ENCODE results near the gene PTPRG.

PTPRG gene

DNA sequence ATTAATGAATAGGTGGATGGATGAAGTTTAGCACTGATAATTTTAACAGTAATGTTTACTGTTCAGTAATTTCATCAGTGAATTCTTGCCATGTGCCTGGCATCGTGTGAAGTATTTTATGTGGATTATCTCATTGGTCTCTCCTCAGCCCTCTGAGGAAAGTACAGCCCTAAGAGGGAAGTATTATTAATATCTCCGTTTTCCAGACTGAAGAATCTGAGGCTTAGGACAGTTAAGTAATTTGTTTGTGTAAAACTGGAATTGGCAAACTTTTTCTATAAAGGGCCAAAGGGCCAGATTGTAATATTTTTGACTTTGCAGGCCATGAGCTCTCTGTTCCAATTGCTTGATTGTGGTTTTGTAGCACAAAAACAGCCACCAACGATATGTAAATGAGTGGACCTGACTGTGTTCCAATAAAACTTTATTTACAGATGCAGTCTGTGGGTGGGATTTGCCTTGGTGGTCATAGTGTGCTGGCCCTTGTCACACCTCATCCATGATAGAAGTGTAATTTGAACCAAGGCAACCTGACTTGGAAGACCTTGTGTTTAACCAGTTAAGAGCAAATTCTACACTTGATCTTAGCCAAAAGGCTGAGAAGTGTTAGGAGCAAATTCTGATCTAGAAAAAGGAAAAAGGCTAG lies 556.7 kb downstream of the PTPRG start:
- Histone ChIP-seq H3K27me3 (ENCODE audit: control insufficient read depth, insufficient read depth, low read length) (no peaks in the 10 kb centered on the region), H3K9ac (ENCODE audit: low read length) (no peak overlapping the region), H3K36me3 (ENCODE audit: control insufficient read depth, insufficient read depth, low read length) (no peaks in the 10 kb centered on the region), H3K9me3 (ENCODE audit: control insufficient read depth, low read length) (no peaks in the 10 kb centered on the region), H3K4me1 (ENCODE audit: control insufficient read depth, insufficient read depth, low read length) (no peaks in the 10 kb centered on the region), H3K4me3 (ENCODE audit: low read length) (no peak overlapping the region)

DNA sequence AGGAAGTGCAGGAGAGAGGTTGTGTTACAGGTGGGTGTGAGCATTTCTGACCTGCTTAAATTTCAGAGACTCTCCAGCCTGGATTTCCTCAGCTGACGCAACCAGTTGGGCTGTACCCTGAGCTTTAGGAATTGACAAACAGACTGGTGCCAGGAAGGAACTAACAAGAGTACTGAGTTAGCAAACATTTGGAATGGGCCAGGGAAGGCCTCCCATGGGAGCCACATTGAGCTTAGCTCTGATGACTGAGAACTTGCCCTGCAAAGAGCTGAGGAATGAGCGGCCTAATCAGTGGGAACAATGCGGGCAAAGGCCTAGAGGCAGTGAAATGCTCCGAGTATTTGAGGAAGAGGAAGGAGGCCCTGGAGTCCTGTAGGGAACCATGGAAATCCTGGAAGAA lies 557.8 kb downstream of the PTPRG start:
- no peaks in the 10 kb centered on the region for H3K36me3 ChIP-seq (ENCODE audit: control insufficient read depth, insufficient read depth, low read length)
- no peaks in the 10 kb centered on the region for H3K4me1 ChIP-seq (ENCODE audit: control insufficient read depth, insufficient read depth, low read length)
- H3K27me3 ChIP-seq (ENCODE audit: control insufficient read depth, insufficient read depth, low read length): no peaks in the 10 kb centered on the region
- no peak overlapping the region for H3K9ac ChIP-seq (ENCODE audit: low read length)
- no peaks in the 10 kb centered on the region for H3K9me3 ChIP-seq (ENCODE audit: control insufficient read depth, low read length)
- H3K4me3 ChIP-seq (ENCODE audit: low read length): no peak overlapping the region

DNA sequence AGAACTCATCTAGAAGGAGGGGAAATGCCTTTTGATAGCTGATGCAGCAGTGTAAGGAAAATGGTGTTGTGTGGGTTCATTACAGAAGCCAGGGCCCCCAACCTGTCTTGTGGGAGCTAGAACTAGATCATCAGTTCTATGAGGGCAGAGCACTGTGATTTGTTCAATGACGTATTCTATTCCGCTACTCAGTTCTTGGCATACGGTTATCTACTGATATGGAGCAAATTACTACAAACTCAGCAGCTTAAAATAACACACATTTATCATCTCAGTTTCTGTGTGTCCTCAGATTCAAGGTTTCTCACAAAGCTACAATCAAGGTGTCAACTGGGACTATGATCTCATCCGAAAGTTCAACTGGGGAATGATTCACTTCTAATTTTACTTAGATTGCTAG lies 561.4 kb downstream of the PTPRG start:
- H3K9me3 ChIP-seq (ENCODE audit: control insufficient read depth, low read length): no peaks in the 10 kb centered on the region
- H3K36me3 ChIP-seq (ENCODE audit: control insufficient read depth, insufficient read depth, low read length): no peaks in the 10 kb centered on the region
- H3K27me3 ChIP-seq (ENCODE audit: control insufficient read depth, insufficient read depth, low read length): no peaks in the 10 kb centered on the region
- H3K4me1 ChIP-seq (ENCODE audit: control insufficient read depth, insufficient read depth, low read length): no peaks in the 10 kb centered on the region
- no peak overlapping the region for H3K9ac ChIP-seq (ENCODE audit: low read length)
- H3K4me3 ChIP-seq (ENCODE audit: low read length): no peak overlapping the region

DNA sequence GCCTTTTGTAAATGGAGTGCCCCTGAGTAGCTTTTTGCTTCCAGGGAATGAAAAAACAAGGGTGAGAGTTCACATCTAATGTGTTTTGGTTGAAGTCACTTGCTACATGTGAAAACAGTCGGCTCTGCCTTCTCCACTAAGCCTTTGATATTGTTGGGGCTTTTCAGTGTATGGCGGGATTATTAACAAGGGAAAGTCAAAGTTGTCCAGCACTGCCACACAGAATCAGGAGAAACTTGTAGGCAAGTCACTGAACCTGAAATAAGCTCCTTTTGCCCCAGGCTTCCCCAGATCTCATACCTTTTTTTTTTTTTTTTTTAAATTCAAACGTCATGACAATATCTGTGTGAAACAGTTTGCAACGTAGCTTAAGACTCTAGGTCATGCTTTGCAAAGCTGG lies 564.0 kb downstream of the PTPRG start:
- no peaks in the 10 kb centered on the region for H3K4me1 ChIP-seq (ENCODE audit: control insufficient read depth, insufficient read depth, low read length)
- H3K9me3 ChIP-seq (ENCODE audit: control insufficient read depth, low read length): no peaks in the 10 kb centered on the region
- no peak overlapping the region for H3K9ac ChIP-seq (ENCODE audit: low read length)
- no peak overlapping the region for H3K4me3 ChIP-seq (ENCODE audit: low read length)
- no peaks in the 10 kb centered on the region for H3K27me3 ChIP-seq (ENCODE audit: control insufficient read depth, insufficient read depth, low read length)
- H3K36me3 ChIP-seq (ENCODE audit: control insufficient read depth, insufficient read depth, low read length): no peaks in the 10 kb centered on the region

GRCh38 chr3:62127116-62127515 lies 565.7 kb downstream of the PTPRG start:
- H3K36me3 ChIP-seq (ENCODE audit: control insufficient read depth, insufficient read depth, low read length): no peaks in the 10 kb centered on the region
- no peak overlapping the region for H3K9ac ChIP-seq (ENCODE audit: low read length)
- no peaks in the 10 kb centered on the region for H3K9me3 ChIP-seq (ENCODE audit: control insufficient read depth, low read length)
- no peaks in the 10 kb centered on the region for H3K27me3 ChIP-seq (ENCODE audit: control insufficient read depth, insufficient read depth, low read length)
- H3K4me1 ChIP-seq (ENCODE audit: control insufficient read depth, insufficient read depth, low read length): no peaks in the 10 kb centered on the region
- no peak overlapping the region for H3K4me3 ChIP-seq (ENCODE audit: low read length)

GRCh38 chr3:62128051-62128450 lies 566.7 kb downstream of the PTPRG start:
- H3K4me3 ChIP-seq (ENCODE audit: low read length): no peak overlapping the region
- no peaks in the 10 kb centered on the region for H3K36me3 ChIP-seq (ENCODE audit: control insufficient read depth, insufficient read depth, low read length)
- no peaks in the 10 kb centered on the region for H3K4me1 ChIP-seq (ENCODE audit: control insufficient read depth, insufficient read depth, low read length)
- H3K9ac ChIP-seq (ENCODE audit: low read length): no peak overlapping the region
- no peaks in the 10 kb centered on the region for H3K9me3 ChIP-seq (ENCODE audit: control insufficient read depth, low read length)
- H3K27me3 ChIP-seq (ENCODE audit: control insufficient read depth, insufficient read depth, low read length): no peaks in the 10 kb centered on the region

DNA sequence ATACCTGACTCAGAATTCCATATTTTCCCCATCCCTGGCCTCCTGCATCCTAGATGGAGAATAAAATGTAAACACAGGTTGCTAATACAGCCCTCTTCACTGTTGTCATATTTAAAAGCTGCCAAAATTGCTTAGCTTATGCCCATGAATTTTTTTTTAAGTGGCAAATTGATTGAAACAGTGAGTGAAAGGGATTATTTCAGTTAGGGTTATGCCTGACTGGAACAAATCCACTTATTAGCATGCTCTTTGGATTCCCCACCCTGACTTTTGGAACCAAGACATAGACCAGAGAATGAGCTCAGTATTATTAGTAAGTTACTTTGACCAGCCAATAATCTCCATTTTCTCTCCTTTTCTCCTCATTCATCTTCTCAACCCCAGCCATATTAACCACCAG lies 567.3 kb downstream of the PTPRG start:
- H3K9me3 ChIP-seq (ENCODE audit: control insufficient read depth, low read length): no peaks in the 10 kb centered on the region

GRCh38 chr3:62131050-62131449 lies 569.7 kb downstream of the PTPRG start:
- Histone ChIP-seq H3K9me3 (ENCODE audit: control insufficient read depth, low read length) (no peaks in the 10 kb centered on the region), H3K27me3 (ENCODE audit: control insufficient read depth, insufficient read depth, low read length) (no peaks in the 10 kb centered on the region), H3K4me3 (ENCODE audit: low read length) (no peak overlapping the region), H3K36me3 (ENCODE audit: control insufficient read depth, insufficient read depth, low read length) (no peaks in the 10 kb centered on the region), H3K9ac (ENCODE audit: low read length) (no peak overlapping the region), H3K4me1 (ENCODE audit: control insufficient read depth, insufficient read depth, low read length) (peaks cover 7% of the 10 kb centered on the region)

More for the DNA sequence above, 567.3 kb downstream of the PTPRG start:
- no peak overlapping the region for H3K9ac ChIP-seq (ENCODE audit: low read length)
- no peaks in the 10 kb centered on the region for H3K36me3 ChIP-seq (ENCODE audit: control insufficient read depth, insufficient read depth, low read length)
- H3K4me3 ChIP-seq (ENCODE audit: low read length): no peak overlapping the region
- H3K4me1 ChIP-seq (ENCODE audit: control insufficient read depth, insufficient read depth, low read length): no peaks in the 10 kb centered on the region
- no peaks in the 10 kb centered on the region for H3K27me3 ChIP-seq (ENCODE audit: control insufficient read depth, insufficient read depth, low read length)

DNA sequence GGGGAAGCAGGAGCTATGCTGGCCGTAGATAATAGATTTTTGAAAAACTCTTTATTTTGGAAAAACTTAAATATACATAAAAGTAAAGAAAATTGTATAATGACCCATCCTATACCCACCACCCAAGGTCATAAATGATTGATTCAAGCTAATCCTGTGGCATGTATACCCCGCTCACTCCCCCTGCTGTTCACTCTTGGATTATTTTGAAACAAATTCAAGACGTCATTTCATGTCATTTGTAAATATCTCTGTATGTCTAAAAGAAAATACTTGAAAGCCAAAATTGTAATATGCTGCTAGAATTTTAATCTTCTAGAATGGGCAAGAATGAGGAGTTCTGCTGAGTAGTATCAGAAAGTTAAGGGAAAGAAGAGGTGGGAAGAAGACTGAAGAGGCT lies 570.2 kb downstream of the PTPRG start:
- no peak overlapping the region for H3K9ac ChIP-seq (ENCODE audit: low read length)
- H3K4me3 ChIP-seq (ENCODE audit: low read length): no peak overlapping the region
- H3K4me1 ChIP-seq (ENCODE audit: control insufficient read depth, insufficient read depth, low read length): peaks cover 7% of the 10 kb centered on the region
- H3K27me3 ChIP-seq (ENCODE audit: control insufficient read depth, insufficient read depth, low read length): no peaks in the 10 kb centered on the region
- no peaks in the 10 kb centered on the region for H3K9me3 ChIP-seq (ENCODE audit: control insufficient read depth, low read length)
- no peaks in the 10 kb centered on the region for H3K36me3 ChIP-seq (ENCODE audit: control insufficient read depth, insufficient read depth, low read length)

DNA sequence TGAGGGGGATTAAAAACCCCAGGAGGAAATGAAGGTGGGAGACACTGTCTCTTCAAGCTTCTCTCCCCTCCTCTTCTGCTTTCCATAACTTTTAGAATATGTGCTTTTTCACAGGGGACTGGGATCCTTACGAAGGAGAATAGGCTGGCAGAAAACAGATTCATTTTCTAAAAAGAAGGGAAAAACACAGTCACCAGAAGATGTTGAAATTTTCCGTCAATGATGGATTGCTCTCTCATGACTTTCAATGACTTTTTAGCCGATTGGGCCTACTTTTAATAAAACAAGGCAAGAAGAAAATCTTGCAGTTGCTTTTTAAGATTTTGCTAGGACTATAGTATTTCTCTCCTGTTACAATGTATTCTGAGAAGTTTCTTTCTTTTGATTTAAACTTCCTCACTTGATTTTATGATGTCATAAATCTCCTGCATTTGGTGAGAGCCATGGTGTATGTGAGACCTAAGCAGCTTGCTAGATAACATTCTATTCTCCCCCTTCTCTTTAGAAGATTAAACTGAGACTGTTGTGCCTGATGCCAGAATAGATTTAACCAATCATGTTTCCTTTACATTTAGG lies 570.7 kb downstream of the PTPRG start:
- H3K9me3 ChIP-seq (ENCODE audit: control insufficient read depth, low read length): no peaks in the 10 kb centered on the region
- no peaks in the 10 kb centered on the region for H3K27me3 ChIP-seq (ENCODE audit: control insufficient read depth, insufficient read depth, low read length)
- H3K4me1 ChIP-seq (ENCODE audit: control insufficient read depth, insufficient read depth, low read length): peaks cover 7% of the 10 kb centered on the region
- no peaks in the 10 kb centered on the region for H3K36me3 ChIP-seq (ENCODE audit: control insufficient read depth, insufficient read depth, low read length)
- no peak overlapping the region for H3K9ac ChIP-seq (ENCODE audit: low read length)
- H3K4me3 ChIP-seq (ENCODE audit: low read length): no peak overlapping the region

DNA sequence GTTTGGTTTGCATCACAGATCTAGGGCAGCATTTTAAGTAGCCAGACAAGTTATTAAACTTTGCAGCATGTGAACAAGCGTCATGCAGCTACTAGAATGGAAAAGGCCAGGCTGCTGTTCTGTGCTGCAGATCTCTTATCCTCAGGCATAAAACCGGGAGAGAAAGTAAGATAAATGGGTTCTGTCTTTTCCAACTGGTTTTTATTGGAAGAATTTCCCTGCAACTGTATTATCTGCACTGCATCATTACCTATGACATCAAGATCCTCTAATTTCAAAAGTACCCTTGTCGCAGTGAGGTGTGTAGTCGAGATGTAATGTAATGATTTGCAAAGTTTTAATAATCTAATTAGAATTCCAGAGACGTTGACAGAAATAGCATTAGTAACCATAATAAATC lies 571.6 kb downstream of the PTPRG start:
- H3K36me3 ChIP-seq (ENCODE audit: control insufficient read depth, insufficient read depth, low read length): no peaks in the 10 kb centered on the region
- no peak overlapping the region for H3K9ac ChIP-seq (ENCODE audit: low read length)
- H3K4me3 ChIP-seq (ENCODE audit: low read length): no peak overlapping the region
- no peaks in the 10 kb centered on the region for H3K9me3 ChIP-seq (ENCODE audit: control insufficient read depth, low read length)
- no peaks in the 10 kb centered on the region for H3K27me3 ChIP-seq (ENCODE audit: control insufficient read depth, insufficient read depth, low read length)
- H3K4me1 ChIP-seq (ENCODE audit: control insufficient read depth, insufficient read depth, low read length): peaks cover 7% of the 10 kb centered on the region

DNA sequence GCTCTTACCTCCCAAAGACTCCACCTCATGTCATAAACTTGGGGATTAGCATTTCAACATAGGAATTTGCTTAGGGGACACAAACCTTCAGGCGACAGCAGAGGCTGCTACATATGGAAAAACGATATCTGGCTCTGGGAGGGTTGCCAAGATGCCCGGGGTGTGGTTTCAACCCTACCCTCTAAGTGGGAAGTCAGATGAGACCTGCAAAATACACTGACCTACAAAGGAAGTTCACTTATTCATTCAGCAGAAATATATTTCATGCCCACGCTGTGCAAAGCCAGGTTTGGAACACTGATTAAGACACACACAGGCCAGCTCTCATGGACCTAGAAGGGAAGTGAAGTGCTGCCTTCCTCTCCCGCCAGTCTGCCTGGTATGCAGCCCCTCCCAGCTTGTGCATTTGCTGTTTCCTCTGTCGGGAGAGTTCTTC lies 572.7 kb downstream of the PTPRG start:
- H3K9ac ChIP-seq (ENCODE audit: low read length): no peak overlapping the region
- H3K36me3 ChIP-seq (ENCODE audit: control insufficient read depth, insufficient read depth, low read length): no peaks in the 10 kb centered on the region
- H3K4me3 ChIP-seq (ENCODE audit: low read length): no peak overlapping the region
- no peaks in the 10 kb centered on the region for H3K27me3 ChIP-seq (ENCODE audit: control insufficient read depth, insufficient read depth, low read length)
- peaks cover 7% of the 10 kb centered on the region for H3K4me1 ChIP-seq (ENCODE audit: control insufficient read depth, insufficient read depth, low read length)
- no peaks in the 10 kb centered on the region for H3K9me3 ChIP-seq (ENCODE audit: control insufficient read depth, low read length)

DNA sequence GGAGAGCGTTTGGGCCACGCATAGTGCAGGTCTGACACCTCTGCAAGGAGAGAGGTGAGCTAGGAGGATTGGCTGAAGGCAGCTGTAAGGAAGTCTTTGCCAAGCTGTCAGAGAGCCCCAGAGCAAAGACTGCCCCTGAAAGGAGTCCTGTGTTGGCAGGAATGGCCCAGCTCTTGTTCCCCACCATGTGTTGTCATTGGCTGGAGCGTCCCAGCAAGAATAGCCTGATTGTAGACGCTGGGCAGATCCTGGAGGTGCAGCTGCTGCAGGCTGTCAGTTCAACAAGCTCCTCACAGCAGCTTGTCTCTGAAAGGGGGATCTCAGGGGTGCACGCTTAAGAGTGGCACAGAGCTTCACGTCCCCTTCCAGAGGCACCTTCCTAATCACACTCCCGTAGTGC lies 574.4 kb downstream of the PTPRG start:
- Histone ChIP-seq H3K9ac (ENCODE audit: low read length) (no peak overlapping the region), H3K9me3 (ENCODE audit: control insufficient read depth, low read length) (no peaks in the 10 kb centered on the region), H3K27me3 (ENCODE audit: control insufficient read depth, insufficient read depth, low read length) (no peaks in the 10 kb centered on the region), H3K4me3 (ENCODE audit: low read length) (no peak overlapping the region), H3K4me1 (ENCODE audit: control insufficient read depth, insufficient read depth, low read length) (peaks cover 7% of the 10 kb centered on the region), H3K36me3 (ENCODE audit: control insufficient read depth, insufficient read depth, low read length) (no peaks in the 10 kb centered on the region)

All from mucosa of stomach (tissue), 1 donor.